Anterior cingulate cortex (tissue), 58 donors: Measurements from ENCODE around the gene KIFC3.
"Not testable (repeated sequence)": the region's sequence is repeated elsewhere in the genome, so short reads cannot be mapped to it uniquely, and the experiment has no call there.

Experiments used
- DNase-seq, 58 donors: peaks; one replicate each; lab custom pipeline; 2025; lab: John Stamatoyannopoulos, UW

The KIFC3 gene

DNA sequence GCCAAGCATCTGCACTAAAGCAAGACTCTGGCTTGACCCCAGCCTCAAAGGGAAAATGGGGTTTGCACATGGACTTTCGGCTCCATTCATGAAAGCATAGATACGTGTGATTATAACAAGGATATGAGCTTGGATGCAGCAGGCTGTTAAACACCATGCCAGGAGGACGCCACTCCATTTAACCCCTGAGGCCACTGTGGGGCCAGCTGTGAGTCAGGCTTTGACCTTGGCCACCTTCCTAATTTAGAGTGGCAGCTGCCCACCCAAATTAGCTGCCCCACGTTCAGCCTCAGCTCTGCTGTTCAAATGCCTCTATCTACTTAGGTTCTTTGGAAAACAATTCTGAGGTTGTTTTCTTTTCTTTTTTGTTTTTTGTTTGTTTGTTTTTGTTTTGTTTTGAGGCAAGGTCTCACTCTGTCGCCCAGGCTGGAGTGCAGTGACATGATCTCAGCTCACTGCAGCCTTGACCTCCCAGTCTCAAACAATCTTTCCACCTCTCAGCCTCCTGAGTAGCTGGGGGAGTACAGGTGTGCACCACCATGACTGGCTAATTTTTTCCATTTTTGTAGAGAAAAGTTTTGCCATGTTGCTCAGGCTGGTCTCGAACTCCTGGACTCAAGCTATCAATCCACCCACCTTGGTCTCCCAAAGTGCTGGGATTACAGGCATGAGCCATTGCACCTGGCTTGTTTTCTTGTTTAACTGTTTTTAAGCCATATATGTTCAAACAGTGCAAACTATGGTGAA lies 23.2 kb upstream of the KIFC3 start:
- DNase-seq: no peak

DNA sequence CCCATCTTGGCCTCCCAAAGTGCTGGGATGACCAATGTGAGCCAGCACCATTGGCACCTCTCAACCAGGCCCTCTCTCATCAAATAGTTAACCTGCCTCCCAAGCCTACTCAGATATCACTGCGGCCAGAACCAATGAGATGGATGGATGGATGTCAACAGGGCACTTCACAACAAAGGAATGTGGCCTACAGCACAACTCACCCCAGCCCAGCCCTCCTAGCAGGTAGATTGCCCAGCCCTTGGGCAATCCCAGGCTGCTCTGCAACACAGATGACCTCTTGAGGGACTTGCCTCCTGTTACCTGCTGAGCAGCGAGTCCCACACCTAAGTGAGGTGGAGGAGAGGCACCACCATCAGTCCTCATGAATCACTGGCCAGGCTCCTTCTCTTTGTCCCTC lies 22.6 kb upstream of the KIFC3 start:
- no peak for DNase-seq

DNA sequence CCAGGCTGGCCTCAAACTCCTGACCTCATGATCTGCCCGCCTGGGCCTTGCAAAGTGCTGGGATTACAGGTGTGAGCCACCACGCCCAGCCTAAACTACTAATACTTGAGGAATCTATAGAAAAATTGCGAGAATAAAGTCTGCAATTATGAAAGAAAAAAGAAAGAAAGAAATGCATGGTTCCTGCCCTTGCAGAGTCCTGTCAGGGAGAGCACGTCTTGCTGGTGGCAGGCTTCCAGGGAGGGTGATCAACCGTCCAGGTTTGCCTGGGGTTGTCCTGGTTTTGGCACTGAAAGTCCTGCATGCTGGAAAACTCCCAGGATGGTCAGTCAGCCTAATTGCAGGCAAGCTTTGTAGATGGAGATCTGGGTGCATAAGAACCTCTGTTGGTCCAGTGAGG lies 21.5 kb upstream of the KIFC3 start:
- DNase-seq: no peak

DNA sequence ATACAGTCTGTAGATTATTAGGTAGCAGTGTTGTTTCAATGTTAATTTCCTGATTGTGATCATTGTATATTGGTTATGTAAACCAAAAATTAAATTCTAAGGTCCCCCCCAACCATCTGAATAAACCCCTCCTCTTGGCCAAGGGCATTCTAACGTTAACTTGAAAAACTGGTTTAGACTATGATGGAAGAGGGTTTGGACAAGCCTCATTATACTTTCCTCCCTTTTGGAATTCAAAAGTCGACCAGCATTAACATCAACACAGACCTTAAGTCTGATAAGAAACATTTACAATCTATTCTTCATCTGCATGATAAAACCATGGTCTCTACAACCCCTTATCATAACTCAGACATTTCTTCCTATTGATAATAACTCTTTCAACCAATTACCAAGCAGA lies 20.6 kb upstream of the KIFC3 start:
- no peak for DNase-seq

DNA sequence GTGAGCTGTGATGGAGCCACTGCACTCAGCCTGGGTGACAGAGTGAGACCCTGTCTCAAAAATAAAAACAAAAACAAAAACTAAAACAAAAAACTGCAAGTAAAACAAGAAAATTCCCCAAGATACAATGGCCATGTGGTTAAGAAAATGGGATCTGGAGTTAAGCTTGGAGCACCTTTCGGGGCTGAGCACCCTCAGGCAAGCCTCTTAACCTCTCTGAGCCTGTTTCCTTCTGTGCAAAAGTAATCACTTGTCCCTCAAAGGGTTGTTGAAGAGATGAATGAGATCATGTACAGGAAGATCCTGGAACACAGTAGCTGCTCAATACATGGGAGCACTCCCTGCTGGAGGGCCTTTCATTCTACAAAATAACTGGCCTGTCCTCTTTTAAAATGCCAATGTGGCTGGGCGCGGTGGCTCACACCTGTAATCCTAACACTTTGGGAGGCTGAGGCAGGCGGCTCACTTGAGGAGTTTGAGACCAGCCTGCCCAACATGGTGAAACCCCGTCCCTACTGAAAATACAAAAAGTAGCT lies 19.8 kb upstream of the KIFC3 start:
- DNase-seq: no peak

DNA sequence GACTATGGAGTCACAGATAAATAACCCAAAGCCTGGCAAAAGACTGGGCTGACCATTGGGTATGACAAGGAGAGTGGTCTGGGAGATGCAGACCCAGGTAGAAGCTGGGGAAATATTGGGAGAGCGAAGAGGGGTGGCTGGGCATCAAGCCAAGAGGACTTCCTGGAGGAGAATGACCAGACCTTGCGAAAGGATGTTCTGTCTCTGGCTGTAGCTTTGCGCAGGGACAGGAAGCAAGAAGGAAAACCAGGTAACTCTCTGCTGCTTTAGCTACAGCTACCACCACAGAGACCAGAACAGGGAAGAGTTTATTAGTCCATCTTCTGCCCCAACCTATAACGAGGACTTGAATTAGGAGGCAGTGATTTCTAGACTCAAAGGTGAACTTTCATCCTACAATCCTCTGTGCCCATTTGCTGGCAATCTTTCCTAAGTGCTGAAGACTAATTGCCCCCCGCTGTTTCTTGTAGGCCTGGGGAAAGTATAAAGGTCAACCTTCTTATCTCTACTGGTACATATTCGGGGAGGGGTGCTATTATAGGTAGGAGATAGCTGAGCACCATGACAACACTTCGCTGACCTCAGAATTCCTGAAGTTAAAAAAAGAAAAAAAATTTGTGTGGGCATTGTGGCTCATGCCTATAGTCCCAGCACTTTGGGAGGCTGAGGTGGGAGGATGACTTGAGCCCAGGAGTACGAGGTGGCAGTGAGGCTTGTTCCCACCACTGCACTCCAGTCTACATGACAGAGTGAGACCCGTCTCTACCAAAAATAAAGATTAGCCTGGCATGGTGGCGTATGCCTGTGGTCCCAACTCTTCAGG lies 19.1 kb upstream of the KIFC3 start:
- no peak for DNase-seq

DNA sequence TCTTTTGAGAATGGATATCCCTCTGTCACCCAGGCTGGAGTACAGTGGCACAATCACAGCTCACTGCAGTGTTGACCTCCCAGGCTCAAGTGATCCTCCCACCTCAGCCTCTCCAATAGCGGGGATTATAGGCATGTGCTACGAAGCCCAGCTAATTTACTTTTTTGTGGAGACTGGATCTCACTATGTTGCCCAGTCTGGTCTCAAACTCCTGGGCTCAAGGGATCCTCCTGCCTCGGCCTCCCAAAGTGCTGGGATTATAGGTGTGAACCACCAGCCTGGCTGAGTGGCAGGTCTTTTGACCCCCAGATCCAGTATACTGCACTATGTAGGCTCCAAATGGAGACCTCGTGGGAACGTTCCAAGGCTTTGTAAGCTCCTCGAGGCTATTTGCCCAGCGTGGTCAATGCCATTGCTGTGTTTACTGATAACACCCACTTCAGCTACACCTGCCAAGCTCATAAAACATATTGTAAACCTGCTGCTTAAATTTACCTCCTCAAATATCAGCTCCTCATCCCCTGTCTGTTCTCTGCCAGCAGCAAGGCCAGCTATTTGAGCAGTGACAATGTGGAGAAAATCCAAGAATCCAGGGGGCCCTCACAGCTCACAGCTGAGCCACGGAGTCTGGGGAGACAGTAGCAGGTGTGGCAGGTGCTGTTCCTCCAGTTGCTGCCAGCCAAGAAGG lies 16.2 kb upstream of the KIFC3 start:
- DNase-seq: no peak

DNA sequence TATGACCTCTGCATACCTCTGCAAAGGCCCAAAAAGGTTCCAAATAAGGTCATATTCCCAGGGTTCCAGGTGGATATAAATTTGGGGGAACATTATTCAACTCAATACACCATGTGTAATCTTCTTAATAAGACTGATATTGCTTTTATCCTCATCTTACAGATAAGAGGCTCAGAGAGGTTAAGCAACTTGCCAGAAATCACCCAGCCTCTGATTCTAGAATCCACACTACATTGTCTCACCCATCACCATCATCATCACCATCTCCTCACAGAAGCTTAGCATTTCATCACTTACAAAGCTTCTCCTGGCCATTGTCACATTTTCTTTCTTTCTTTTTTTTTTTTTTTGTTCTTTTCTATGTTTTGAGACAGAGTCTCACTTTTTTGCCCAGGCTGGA lies 15.4 kb upstream of the KIFC3 start:
- no peak for DNase-seq

DNA sequence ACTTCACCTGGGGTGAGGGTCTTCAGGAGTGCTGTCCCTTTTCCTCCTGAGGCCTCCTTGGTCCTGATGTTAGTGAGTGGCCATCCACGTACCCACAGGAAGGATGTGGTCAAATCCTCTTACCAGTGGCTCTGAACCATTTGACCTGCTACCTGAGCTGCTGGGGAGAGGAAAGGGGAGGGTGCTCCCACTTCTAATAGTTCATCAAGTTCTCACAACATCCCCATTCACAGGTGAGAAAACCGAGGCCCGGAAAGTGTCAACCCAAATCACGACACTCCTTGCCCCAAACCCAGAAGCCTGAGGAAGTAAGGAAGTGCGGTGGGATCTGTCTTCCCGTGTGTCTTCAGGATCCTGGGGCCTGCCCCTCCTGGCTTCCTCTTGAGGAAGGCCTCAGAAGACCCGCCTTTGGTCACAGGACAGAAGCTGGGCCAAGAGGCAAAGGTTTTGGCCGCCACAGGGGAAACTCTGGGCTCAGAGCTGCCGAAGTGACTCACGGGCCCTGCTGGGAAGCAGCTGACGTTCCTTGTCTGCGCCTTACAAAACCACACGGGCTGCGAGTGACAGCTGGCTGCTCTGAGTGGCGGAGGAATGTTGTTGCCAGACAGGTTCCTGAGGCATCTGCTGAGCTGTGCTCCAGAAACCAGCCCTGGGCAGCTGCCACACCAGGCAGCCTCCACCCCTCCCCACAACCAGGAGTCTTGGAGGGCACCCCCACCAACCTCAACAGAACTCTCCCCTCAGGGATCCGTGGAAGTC lies 13.9 kb upstream of the KIFC3 start:
- peak in 46 of 58 donors; percentile 23 to 86 (median 53) for DNase-seq

DNA sequence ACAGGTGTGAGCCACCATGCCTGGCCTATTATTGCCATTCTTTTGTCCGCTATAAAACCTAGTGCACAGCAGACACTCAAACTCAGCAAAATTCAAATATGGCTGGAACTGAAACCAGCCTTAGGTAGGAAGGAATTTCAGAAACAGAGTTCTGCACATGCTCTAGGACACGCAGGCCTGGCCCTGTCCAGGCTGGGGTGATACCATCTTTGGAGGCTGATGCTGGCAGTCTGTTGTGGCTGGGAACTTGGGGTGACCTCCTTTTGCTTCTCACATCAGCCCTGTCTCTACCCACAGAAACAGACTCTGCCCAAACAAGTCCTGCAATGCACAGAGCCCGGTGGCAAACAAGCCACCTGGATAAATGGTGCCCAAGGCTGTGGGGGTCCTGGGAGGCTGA lies 12.6 kb upstream of the KIFC3 start:
- no peak for DNase-seq

DNA sequence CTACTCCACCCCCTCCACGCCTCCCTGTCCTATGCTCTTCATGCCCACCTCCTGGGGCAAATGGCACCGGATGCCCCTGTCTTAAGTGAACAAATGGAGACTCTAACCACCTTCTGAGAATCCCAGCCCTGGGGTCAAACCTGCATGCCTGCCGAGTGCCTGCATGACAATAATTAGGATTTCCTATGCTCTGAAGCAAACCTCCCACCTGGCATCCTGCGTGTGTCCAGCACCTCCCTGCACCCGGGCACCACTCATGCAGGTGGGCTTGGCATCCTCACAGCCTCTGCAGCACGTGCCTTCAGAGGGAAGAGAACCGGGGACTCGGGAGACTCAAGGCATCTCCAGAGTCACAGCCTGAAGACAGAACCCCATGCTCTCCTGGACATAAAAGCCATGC lies 11.2 kb upstream of the KIFC3 start:
- no peak for DNase-seq

DNA sequence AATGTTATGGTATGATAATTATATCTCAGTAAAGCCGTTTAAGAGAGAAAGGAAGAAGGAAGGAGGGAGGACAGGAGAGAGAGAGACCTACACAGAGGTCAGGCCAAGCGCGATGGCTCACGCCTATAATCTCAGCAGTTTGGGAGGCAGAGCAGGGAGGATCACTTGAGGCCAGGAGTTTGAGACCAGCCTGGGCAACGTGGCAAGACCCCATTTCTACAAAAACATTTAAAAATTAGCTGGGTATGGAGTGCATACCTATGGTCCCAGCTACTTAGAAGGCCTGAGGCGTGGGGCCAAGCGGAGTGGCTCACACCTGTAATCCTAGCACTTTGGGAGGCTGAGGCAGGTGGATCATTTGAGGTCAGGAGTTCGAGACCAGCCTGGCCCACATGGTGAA lies 9.0 kb upstream of the KIFC3 start:
- not testable (repeated sequence) for DNase-seq

DNA sequence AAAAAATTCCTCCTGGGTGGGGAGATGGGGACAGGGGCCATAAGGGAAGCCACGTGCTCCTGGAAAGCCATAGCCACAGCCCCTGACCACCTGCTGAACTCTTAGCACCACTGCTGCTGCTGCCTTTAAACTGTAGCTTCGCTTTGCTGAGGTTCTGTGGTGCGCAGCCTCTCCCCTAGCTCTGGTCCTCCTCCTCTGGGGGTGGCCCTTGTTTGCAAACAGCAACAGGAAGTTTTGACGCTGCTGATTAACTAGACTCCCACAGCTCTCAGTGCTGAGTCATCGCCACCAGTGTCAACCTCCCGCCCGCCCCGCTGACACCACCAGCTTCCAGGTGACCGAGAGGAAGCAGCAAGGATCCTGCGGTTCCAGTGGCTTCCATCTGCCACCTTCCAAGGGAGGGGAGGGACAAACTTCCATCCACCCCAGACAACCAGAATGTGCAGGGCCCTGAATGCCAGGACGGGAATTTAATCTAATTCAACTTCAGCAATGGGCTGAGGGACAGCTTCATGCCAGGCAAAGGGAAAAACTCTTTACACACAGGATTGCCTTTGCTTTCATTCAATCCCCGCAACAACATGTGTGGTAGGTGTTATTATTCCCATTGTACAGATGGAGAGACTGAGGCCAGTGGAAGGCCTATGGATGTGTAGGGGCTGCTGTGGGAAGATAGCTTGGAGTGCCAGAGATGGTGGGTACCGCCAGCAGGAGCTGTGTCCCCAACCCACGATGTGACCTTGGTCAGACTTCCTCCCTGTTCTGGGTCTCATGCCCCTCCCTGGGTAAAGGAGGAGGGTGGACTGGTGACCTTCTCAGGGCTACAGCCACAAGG lies 8.1 kb upstream of the KIFC3 start:
- DNase-seq: peak in 13 of 58 donors; percentile 17 to 51 (median 26)

DNA sequence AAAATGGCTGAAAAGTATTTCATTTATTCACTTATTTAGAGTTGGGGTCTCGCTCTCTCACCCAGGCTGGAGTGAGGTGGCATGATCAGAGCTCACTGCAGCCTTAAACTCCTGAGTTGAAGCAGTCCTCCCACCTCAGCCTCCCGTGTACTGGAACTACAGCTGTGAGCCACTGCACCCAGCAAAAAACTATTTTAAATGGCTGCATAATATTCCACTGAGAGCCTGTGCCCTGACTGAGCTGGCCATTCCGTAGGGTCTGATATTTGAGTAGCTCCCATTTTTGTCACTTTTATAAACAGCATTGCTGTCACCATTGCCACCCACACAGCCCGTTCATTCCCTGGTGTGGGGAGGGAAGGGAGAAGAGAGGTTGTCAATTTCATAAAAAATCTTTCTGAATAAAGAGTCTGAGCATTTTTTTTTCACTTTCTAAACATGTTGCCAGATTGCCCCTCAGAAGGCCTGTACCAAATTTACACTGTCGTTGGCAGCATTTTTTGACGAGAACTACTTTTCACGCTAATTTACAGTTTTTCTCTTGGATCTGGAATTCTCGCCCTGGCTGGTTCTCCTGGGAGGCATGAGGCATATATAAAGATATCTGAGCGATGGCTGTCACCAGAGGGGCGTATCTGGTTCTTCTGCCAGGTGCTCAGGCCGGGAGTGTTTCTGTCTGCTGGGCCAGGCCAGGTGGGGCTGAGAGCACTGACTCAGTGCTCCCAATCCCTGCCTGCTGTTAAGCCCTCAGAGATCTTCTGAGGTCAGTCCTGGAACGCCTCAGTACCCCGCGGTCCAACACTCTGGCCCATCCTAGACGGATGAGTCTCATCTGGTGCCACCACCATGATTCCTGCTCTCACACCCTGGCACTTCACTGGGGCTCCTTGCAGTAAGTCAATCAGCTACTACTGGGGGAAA lies 7.2 kb upstream of the KIFC3 start:
- DNase-seq: peak in 1 of 58 donors; percentile 23

DNA sequence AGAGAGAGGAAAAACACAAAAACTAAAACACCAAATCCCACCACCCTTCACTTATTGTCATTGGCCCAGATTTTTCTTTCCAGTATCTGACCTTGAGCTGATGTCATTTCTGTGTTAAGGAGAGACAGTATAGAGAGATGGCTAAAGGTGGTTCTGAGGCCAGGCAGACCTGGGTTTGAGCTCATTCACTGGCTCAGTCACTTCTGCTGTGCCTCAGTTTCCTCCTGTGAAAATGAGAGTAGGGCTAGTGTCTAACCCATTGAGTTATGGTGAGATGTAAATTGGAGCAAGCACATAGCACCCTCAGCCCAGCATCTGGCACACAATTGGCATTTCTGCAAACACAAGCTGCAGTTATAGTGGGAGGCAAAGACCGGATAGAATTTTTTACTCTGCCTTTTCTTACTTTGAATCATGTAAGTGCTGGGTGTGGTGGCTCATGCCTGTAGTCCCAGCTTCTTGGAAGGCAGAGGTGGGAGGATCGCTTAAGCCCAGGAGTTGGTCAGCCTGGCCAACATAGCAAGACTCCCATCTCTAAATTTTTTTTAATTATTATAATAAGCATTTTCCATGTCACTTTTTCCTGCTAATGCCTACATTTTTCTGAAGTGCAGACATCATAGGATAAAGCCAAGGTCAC lies 6.4 kb upstream of the KIFC3 start:
- peak in 1 of 58 donors; percentile 20 for DNase-seq

DNA sequence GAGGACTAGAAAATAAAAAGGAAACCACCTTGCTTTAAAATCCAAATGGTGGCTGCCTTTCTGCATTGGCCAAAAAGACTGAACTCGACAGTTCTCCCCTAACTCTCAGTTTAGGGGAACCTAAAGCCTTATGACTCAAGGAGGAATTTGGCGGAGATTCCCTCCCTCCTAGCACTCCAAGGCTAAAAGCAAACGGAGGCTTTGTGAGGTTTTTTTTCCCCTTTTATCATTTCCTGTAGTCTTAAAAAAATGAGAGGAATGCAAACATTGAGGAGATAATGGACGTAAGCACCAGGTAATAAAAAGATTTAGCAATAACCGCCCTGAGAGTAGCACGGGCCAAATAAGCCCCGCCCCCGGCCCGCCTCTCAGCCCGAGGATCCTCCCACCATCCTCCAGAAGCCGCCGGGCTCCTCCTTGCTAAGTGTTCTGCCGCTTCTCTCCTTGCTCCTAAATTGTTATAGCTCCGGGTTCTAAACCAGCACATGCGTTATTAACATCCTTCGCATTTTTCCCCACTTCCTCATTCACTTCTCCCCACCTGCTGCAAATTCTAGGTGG lies 5.8 kb upstream of the KIFC3 start:
- peak in 35 of 58 donors; percentile 15 to 69 (median 42) for DNase-seq

DNA sequence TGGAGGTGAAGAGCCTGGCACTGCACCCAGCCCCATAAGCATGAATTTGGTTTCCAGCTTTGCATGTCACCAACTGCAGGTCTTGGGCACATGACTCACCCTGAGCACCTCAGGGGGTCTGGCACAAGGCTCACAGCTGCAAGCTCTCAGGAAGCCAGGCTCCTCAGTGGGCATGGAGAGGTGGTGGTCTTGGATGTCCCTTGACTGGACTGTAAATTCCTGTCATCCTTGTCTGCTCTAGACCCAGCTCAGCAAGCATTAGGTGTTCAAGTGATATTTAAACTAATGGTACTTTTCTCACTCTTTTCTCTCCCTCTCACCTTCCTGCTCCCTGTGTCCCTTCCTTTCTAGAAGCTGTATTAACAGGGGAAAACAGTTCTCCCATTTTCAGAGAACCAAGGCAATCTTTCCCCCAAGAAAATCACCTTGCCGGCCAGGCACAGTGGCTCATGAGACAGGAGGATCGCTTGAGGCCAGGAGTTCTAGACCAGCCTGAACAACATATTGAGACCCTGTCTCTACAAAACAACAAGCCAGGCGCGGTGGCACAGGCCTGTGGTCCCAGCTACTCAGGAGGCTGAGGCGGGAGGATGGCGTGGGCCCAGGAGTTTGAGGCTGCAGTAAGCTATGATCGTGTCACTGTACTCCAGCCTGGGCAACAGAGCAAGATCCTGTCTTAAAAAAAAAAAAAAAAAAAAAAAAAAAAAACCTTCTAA lies 5.1 kb upstream of the KIFC3 start:
- no peak for DNase-seq
